HEK293 (cell line): ENCODE measurements around the gene SLC30A10.
"Not testable (repeated sequence)": the region's sequence is repeated elsewhere in the genome, so short reads cannot be mapped to it uniquely, and the experiment has no call there.

Experiments used
- CTCF ChIA-PET: fragments of 350-600 bp; formaldehyde crosslinking; extraction: SDS; loops from one replicate; lab custom pipeline; 2021; ENCODE audit warnings: antibody characterized with exemption; lab: Yijun Ruan, JAX
- POLR2A ChIA-PET: fragments of 300-600 bp; formaldehyde crosslinking; extraction: SDS; loops from one replicate; lab custom pipeline; 2020; ENCODE audit warnings: antibody characterized with exemption, inconsistent platforms; lab: Yijun Ruan, JAX
- H3K27ac ChIP-seq: fragments of 200-500 bp; sonication (Bioruptor generic); 2 replicates; pipeline ENCODE4 v1.5.1; 2014; ENCODE audit warnings: low read depth, low read length, control low read depth, inconsistent platforms; ENCODE audit errors: extremely low read depth
- H3K36me3 ChIP-seq, 2 experiments: fragments of 200-500 bp in 1 of 2; sonication (Bioruptor generic) in 1 of 2; 1 replicate in 1 of 2; 2 replicates in 1 of 2; pipeline ENCODE4 v1.5.1; 2014 to 2017; ENCODE audit warnings: inconsistent platforms in 2 of 2, low read length in 2 of 2; ENCODE audit not compliant: control insufficient read depth in 2 of 2, insufficient read depth in 1 of 2
- H3K4me1 ChIP-seq: fragments of 200-500 bp; sonication (Bioruptor generic); 2 replicates; pipeline ENCODE4 v1.5.1; 2014; ENCODE audit warnings: mild to moderate bottlenecking, low read length, inconsistent platforms; ENCODE audit not compliant: control insufficient read depth, insufficient read depth
- H3K4me3 ChIP-seq: 2 replicates; pipeline ENCODE4 v1.5.1; 2011; ENCODE audit warnings: low read depth, mild to moderate bottlenecking, control low read depth, low read length, moderate library complexity
- H3K9me3 ChIP-seq: fragments of 200-500 bp; sonication (Bioruptor generic); 2 replicates; pipeline ENCODE4 v1.5.1; 2014; ENCODE audit warnings: low read depth, low read length, inconsistent platforms; ENCODE audit not compliant: control insufficient read depth, insufficient read depth
- GLI4 ChIP-seq: fragments of 450-650 bp; formaldehyde crosslinking; IDR thresholded peaks from 2 replicates; pipeline ENCODE4 v1.5.1; 2016; ENCODE audit warnings: missing biosample characterization, missing genetic modification characterization
- HIC1 ChIP-seq: fragments of 450-650 bp; formaldehyde crosslinking; IDR thresholded peaks from 2 replicates; pipeline ENCODE4 v1.5.1; 2016; ENCODE audit warnings: missing biosample characterization, missing genetic modification characterization
- SCRT2 ChIP-seq: fragments of 450-650 bp; formaldehyde crosslinking; IDR thresholded peaks from 2 replicates; pipeline ENCODE4 v1.5.1; 2016; ENCODE audit warnings: missing biosample characterization, missing genetic modification characterization
- TCF7L2 ChIP-seq: IDR thresholded peaks from 2 replicates; pipeline ENCODE4 v1.6.1; 2011; ENCODE audit warnings: low read depth, mild to moderate bottlenecking, inconsistent platforms, low read length, moderate library complexity, borderline replicate concordance
- WT1 ChIP-seq: fragments of 450-650 bp; formaldehyde crosslinking; IDR thresholded peaks from 2 replicates; pipeline ENCODE4 v1.5.1; 2016; ENCODE audit warnings: missing biosample characterization, missing genetic modification characterization
- ZNF138 ChIP-seq: fragments of 450-650 bp; formaldehyde crosslinking; IDR thresholded peaks from 2 replicates; pipeline ENCODE4 v1.5.1; 2016; ENCODE audit warnings: missing biosample characterization, missing genetic modification characterization, borderline replicate concordance
- ZNF146 ChIP-seq: fragments of 450-650 bp; formaldehyde crosslinking; IDR thresholded peaks from 2 replicates; pipeline ENCODE4 v1.5.1; 2016; ENCODE audit warnings: missing biosample characterization, missing genetic modification characterization
- ZNF157 ChIP-seq: fragments of 450-650 bp; formaldehyde crosslinking; IDR thresholded peaks from 2 replicates; pipeline ENCODE4 v1.5.1; 2016; ENCODE audit warnings: missing biosample characterization, missing genetic modification characterization
- ZNF488 ChIP-seq: fragments of 450-650 bp; formaldehyde crosslinking; IDR thresholded peaks from 2 replicates; pipeline ENCODE4 v1.5.1; 2016; ENCODE audit warnings: missing biosample characterization, missing genetic modification characterization
- ZNF645 ChIP-seq: fragments of 450-650 bp; formaldehyde crosslinking; IDR thresholded peaks from 2 replicates; pipeline ENCODE4; 2016; ENCODE audit warnings: missing biosample characterization, missing genetic modification characterization
- ZNF654 ChIP-seq: fragments of 450-650 bp; formaldehyde crosslinking; IDR thresholded peaks from 2 replicates; pipeline ENCODE4 v1.5.1; 2016; ENCODE audit warnings: low read depth, missing biosample characterization, missing genetic modification characterization
- ZNF791 ChIP-seq: fragments of 450-650 bp; formaldehyde crosslinking; IDR thresholded peaks from 2 replicates; pipeline ENCODE4 v1.5.1; 2016; ENCODE audit warnings: missing biosample characterization, missing genetic modification characterization

Gene SLC30A10

GRCh38 chr1:219898375-219898774 lies 30.0 kb downstream of the SLC30A10 start:
- H3K4me1 ChIP-seq, result no peaks in the 10 kb centered on the region
- CTCF ChIA-PET, result no interaction called here

GRCh38 chr1:219897914-219898313 lies 30.4 kb downstream of the SLC30A10 start:
- Histone ChIP-seq H3K4me1 (no peaks in the 10 kb centered on the region), H3K27ac (no peak overlapping the region), H3K4me3 (no peak overlapping the region), H3K9me3 (no peaks in the 10 kb centered on the region), H3K36me3 (no peaks in the 10 kb centered on the region)
- CTCF ChIA-PET, result no interaction called here
- TF ChIP-seq GLI4 (tag by site-specific recombination) (no peak), ZNF645 (tag by site-specific recombination) (no peak), HIC1 (tag by site-specific recombination) (no peak), ZNF654 (tag by site-specific recombination) (no peak)
- POLR2A ChIA-PET, result no interaction called here

More at GRCh38 chr1:219898375-219898774, 30.0 kb downstream of the SLC30A10 start:
- Histone ChIP-seq H3K9me3 (no peaks in the 10 kb centered on the region), H3K4me3 (no peak overlapping the region), H3K27ac (no peak overlapping the region), H3K36me3 (no peaks in the 10 kb centered on the region)
- TF ChIP-seq ZNF157 (tag by site-specific recombination) (no peak), ZNF791 (tag by site-specific recombination) (no peak), ZNF645 (tag by site-specific recombination) (no peak), TCF7L2 (no peak), ZNF138 (tag by site-specific recombination) (no peak), WT1 (tag by site-specific recombination) (no peak), ZNF488 (no peak)
- POLR2A ChIA-PET, result no interaction called here

- H3K36me3 ChIP-seq, CTCF ChIA-PET, H3K9me3 ChIP-seq, H3K4me1 ChIP-seq, H3K4me3 ChIP-seq, H3K27ac ChIP-seq, POLR2A ChIA-PET: not testable (repeated sequence)
- TF ChIP-seq ZNF146 (tag by site-specific recombination), result peak; percentile 74
Measured at GRCh38 chr1:219892271-219892670, 36.1 kb downstream of the SLC30A10 start.

- H3K27ac ChIP-seq, CTCF ChIA-PET, H3K36me3 ChIP-seq, H3K4me3 ChIP-seq, POLR2A ChIA-PET, H3K9me3 ChIP-seq, H3K4me1 ChIP-seq: not testable (repeated sequence)
- TF ChIP-seq SCRT2, result peak; percentile 43; the same call in 1 of the 2 replicates
Measured at GRCh38 chr1:219891846-219892245, 36.5 kb downstream of the SLC30A10 start.

GRCh38 chr1:219888667-219889066 lies 39.7 kb downstream of the SLC30A10 start:
- CTCF ChIA-PET, result interaction anchor here (0.7 kb wide), 1 partner anchor 13 kb away, joined by 3 read pairs; no protein-coding TSS in a partner anchor
- H3K4me1 ChIP-seq, H3K27ac ChIP-seq: not testable (repeated sequence)

More at GRCh38 chr1:219888667-219889066, 39.7 kb downstream of the SLC30A10 start:
- H3K9me3 ChIP-seq, POLR2A ChIA-PET, H3K36me3 ChIP-seq, H3K4me3 ChIP-seq: not testable (repeated sequence)
